Sigmoid colon (tissue), 7 donors: ENCODE results near the gene CAMK1D. TPM values are rescaled to one million over a fixed set of nuclear protein-coding genes. Genes with fewer than 3 reads are reported as not detected.

Source experiments
- DNase-seq: peaks from one replicate; pipeline ENCODE4 v3.0.0-alpha.2; 2019
- H3K27ac ChIP-seq, 4 donors: fragments of 200-600 bp; sonication (generic); one replicate each; pipeline ENCODE4 v1.5.1; 2016 to 2019; ENCODE audit warnings: mild to moderate bottlenecking in 1 of 4
- H3K27me3 ChIP-seq, 3 donors: fragments of 200-600 bp; sonication (generic); one replicate each; pipeline ENCODE4 v1.5.1; 2019; ENCODE audit warnings: mild to moderate bottlenecking in 1 of 3
- H3K36me3 ChIP-seq, 4 donors: fragments of 200-600 bp; sonication (generic); one replicate each; pipeline ENCODE4 v1.5.1; 2016 to 2019
- H3K4me1 ChIP-seq, 4 donors: fragments of 200-600 bp; sonication (generic); one replicate each; pipeline ENCODE4 v1.5.1; 2017 to 2019
- H3K4me3 ChIP-seq, 4 donors: fragments of 200-600 bp; sonication (generic); one replicate each; pipeline ENCODE4 v1.5.1; 2017 to 2019; ENCODE audit warnings: mild to moderate bottlenecking in 2 of 4, moderate library complexity in 1 of 4
- H3K9me3 ChIP-seq, 4 donors: fragments of 200-600 bp in 3 of 4; sonication (generic) in 3 of 4; one replicate each; pipeline versions ENCODE4 v1.5.1 to v1.6.1; 2013 to 2019
- CTCF ChIP-seq, 4 experiments: fragments of 450-650 bp in 3 of 4; fragments of 200-600 bp in 1 of 4; IDR thresholded peaks; one replicate each; pipeline ENCODE4 v1.5.1; 2016 to 2019; ENCODE audit warnings: antibody characterized with exemption in 4 of 4, mild to moderate bottlenecking in 3 of 4, moderate library complexity in 2 of 4
- EP300 ChIP-seq, 4 donors: sonication (generic); formaldehyde crosslinking; IDR thresholded peaks; one replicate each; pipeline ENCODE4 v1.6.1; 2017; ENCODE audit warnings: antibody characterized with exemption in 4 of 4
- POLR2A ChIP-seq, 2 donors: fragments of 450-650 bp; IDR thresholded peaks; one replicate each; pipeline ENCODE4 v1.6.1; 2016; ENCODE audit warnings: antibody characterized with exemption in 2 of 2, mild to moderate bottlenecking in 2 of 2, moderate library complexity in 2 of 2
- POLR2AphosphoS5 ChIP-seq, 4 donors: sonication (generic); formaldehyde crosslinking; IDR thresholded peaks; one replicate each; pipeline ENCODE4 v1.6.1; 2017; ENCODE audit warnings: antibody characterized with exemption in 4 of 4
- whole genome bisulfite sequencing, 2 donors: extraction: QIAGEN DNeasy Blood & Tissue Kit; methylation state at CpG; one replicate each; pipeline ENCODE4 v1.1.7; 2013; 5-methylcytosine and 5-hydroxymethylcytosine counted together
- intact Hi-C: fragments of 100-400 bp; cut with DNase I; formaldehyde crosslinking; loops from one replicate; pipeline ENCODE4 v1.15.1; 2023
- polyA plus RNA-seq, 3 donors: library from polyadenylated mRNA; stranded (reverse); fragments of 200-250 nt; gene quantifications; one replicate each; pipeline ENCODE4 v1.2.3, GENCODE V29; 2013
- total RNA-seq, 4 donors: library from RNA; depleted of rRNA; stranded (reverse); fragments of >200 nt; gene quantifications; one replicate each; pipeline ENCODE4 v1.1.0, GENCODE V29; 2016
- donor health status: healthy with polysubstance abuse.
- donor health status: Bipolar disorder and iron deficiency.
- donor health status: healthy.

CAMK1D gene
- total and polyA plus RNA-seq, 7 donors, result 7.2 to 11.5 (median 8.6) TPM

- 91 to 94% methylated on average over 4 of the region's 4 CpGs for WGBS, 2 donors
These were observed 338.6 kb downstream of the CAMK1D start for GRCh38 chr10:12687996-12688395.

GRCh38 chr10:12689893-12690292, 340.5 kb downstream of the CAMK1D start:
- 28 to 79% methylated on average over 6 of the region's 6 CpGs for WGBS, 2 donors
- no peaks in the 10 kb centered on the region for H3K36me3 ChIP-seq
- DNase-seq, result peak; percentile 68
- no peaks in the 10 kb centered on the region for H3K9me3 ChIP-seq
- H3K4me1 ChIP-seq, result peaks cover 0 to 48% (median 34%) of the 10 kb centered on the region in 4 donors
- no peak for TF ChIP-seq POLR2AphosphoS5 (IDR thresholded peaks at IDR 0.05)
- no peak overlapping the region for H3K4me3 ChIP-seq
- intact Hi-C loops, result loop anchor here (5.0 kb wide), 1 partner anchor 83 kb away; no protein-coding TSS in a partner anchor
- H3K27ac ChIP-seq, result peak overlapping the region in 3 of 4 donors; percentile 75 to 87 (median 87)
- H3K27me3 ChIP-seq, result no peaks in the 10 kb centered on the region

More at GRCh38 chr10:12687996-12688395, 338.6 kb downstream of the CAMK1D start:
- intact Hi-C loops, result loop anchor here (5.0 kb wide), 1 partner anchor 81 kb away; no protein-coding TSS in a partner anchor
- Histone ChIP-seq H3K36me3 (no peaks in the 10 kb centered on the region), H3K27ac (no peak overlapping the region), H3K27me3 (no peaks in the 10 kb centered on the region), H3K4me3 (no peak overlapping the region), H3K4me1 (peaks cover 0 to 48% (median 34%) of the 10 kb centered on the region in 4 donors), H3K9me3 (no peaks in the 10 kb centered on the region)
- DNase-seq, result no peak
- TF ChIP-seq EP300 (IDR thresholded peaks at IDR 0.05), result no peak
- no peak for TF ChIP-seq CTCF (IDR thresholded peaks at IDR 0.05)

GRCh38 chr10:12690525-12691126, 341.3 kb downstream of the CAMK1D start:
- intact Hi-C loops, result no loop called here
- DNase-seq, result peak; percentile 71
- Histone ChIP-seq H3K4me3 (peak overlapping the region in 1 of 4 donors; percentile 8), H3K36me3 (no peaks in the 10 kb centered on the region), H3K27ac (peak overlapping the region; percentile 17 to 87 (median 81)), H3K27me3 (no peaks in the 10 kb centered on the region), H3K4me1 (peaks cover 0 to 48% (median 31%) of the 10 kb centered on the region in 4 donors), H3K9me3 (no peaks in the 10 kb centered on the region)
- WGBS, 2 donors, result 68 to 78% methylated on average over 10 of the region's 10 CpGs
- TF ChIP-seq EP300 (IDR thresholded peaks at IDR 0.05), result peak; percentile 44 to 76 (median 64)
- peak; percentile 70 to 79 (median 77) for TF ChIP-seq POLR2AphosphoS5 (IDR thresholded peaks at IDR 0.05)
- TF ChIP-seq CTCF (IDR thresholded peaks at IDR 0.05), result peak in 2 of 4 experiments; percentile 16 to 26
- TF ChIP-seq POLR2A (IDR thresholded peaks at IDR 0.05), result no peak

GRCh38 chr10:12691596-12691995, 342.2 kb downstream of the CAMK1D start:
- Histone ChIP-seq H3K9me3 (no peaks in the 10 kb centered on the region), H3K4me1 (peaks cover 0 to 48% (median 30%) of the 10 kb centered on the region in 4 donors), H3K36me3 (no peaks in the 10 kb centered on the region), H3K27ac (peak overlapping the region in 3 of 4 donors; percentile 40 to 87 (median 87)), H3K27me3 (no peaks in the 10 kb centered on the region), H3K4me3 (no peak overlapping the region)
- no peak for TF ChIP-seq EP300 (IDR thresholded peaks at IDR 0.05)
- TF ChIP-seq CTCF (IDR thresholded peaks at IDR 0.05), result no peak
- no peak for TF ChIP-seq POLR2AphosphoS5 (IDR thresholded peaks at IDR 0.05)
- no peak for TF ChIP-seq POLR2A (IDR thresholded peaks at IDR 0.05)
- intact Hi-C loops, result no loop called here
- no peak for DNase-seq
- WGBS, 2 donors, result 87 to 92% methylated on average over 7 of the region's 7 CpGs

- peak overlapping the region in 3 of 4 donors; percentile 3 to 90 (median 79) for H3K27ac ChIP-seq
- no peak for DNase-seq
- TF ChIP-seq POLR2A (IDR thresholded peaks at IDR 0.05) (no peak), EP300 (IDR thresholded peaks at IDR 0.05) (no peak), POLR2AphosphoS5 (IDR thresholded peaks at IDR 0.05) (peak in 1 of 4 donors; percentile 32)
- 88 to 94% methylated on average over 9 of the region's 9 CpGs for WGBS, 2 donors
- H3K4me1 ChIP-seq, result peaks cover 0 to 37% (median 33%) of the 10 kb centered on the region in 4 donors
- intact Hi-C loops, result no loop called here
- H3K27me3 ChIP-seq, result no peaks in the 10 kb centered on the region
- H3K4me3 ChIP-seq, result no peak overlapping the region
- H3K9me3 ChIP-seq, result no peaks in the 10 kb centered on the region
- H3K36me3 ChIP-seq, result no peaks in the 10 kb centered on the region
These were observed 348.4 kb downstream of the CAMK1D start for GRCh38 chr10:12697764-12698163.
